H1 (cell line): ENCODE data around the gene PRKCA. TPM values are rescaled to one million over a fixed set of nuclear protein-coding genes. Genes with fewer than 3 reads are reported as not detected.

Experiments
- CTCF ChIA-PET: fragments of 300-600 bp; sonication (Branson Sonifier 250); formaldehyde crosslinking; loops from one replicate; lab custom pipeline; 2021; ENCODE audit not compliant: partially characterized antibody; lab: Charles Lee
- POLR2A ChIA-PET: fragments of 300-600 bp; sonication (Branson Sonifier 250); formaldehyde crosslinking; loops from one replicate; lab custom pipeline; 2021; ENCODE audit warnings: inconsistent platforms; ENCODE audit not compliant: partially characterized antibody; lab: Charles Lee
- DNase-seq, 2 experiments: peaks; one replicate each; pipeline versions ENCODE4 v3.0.0 to v3.0.0-alpha.2; 2010 to 2022; ENCODE audit warnings: low spot score in 2 of 2, low read depth in 1 of 2, mixed read lengths in 1 of 2
- FAIRE-seq: peaks from 2 replicates; lab custom pipeline; 2011; peaks lifted over from hg19 to GRCh38; lab: Jason Lieb, UNC
- H2AFZ ChIP-seq: 2 replicates; pipeline ENCODE4 v1.8.1; 2012; ENCODE audit warnings: low read length, inconsistent platforms
- H2AK5ac ChIP-seq: 2 replicates; pipeline ENCODE4 v1.6.1; 2013; ENCODE audit warnings: low read depth, low read length
- H2BK120ac ChIP-seq: replicated peaks from 2 replicates; pipeline ENCODE3; 2013; ENCODE audit warnings: low read depth, low read length, inconsistent platforms
- H2BK12ac ChIP-seq: 2 replicates; pipeline ENCODE4 v1.6.1; 2013; ENCODE audit warnings: low read depth, low read length
- H2BK15ac ChIP-seq: 2 replicates; pipeline ENCODE4 v1.6.1; 2013; ENCODE audit warnings: low read length
- H2BK20ac ChIP-seq: 2 replicates; pipeline ENCODE4 v1.6.1; 2013; ENCODE audit warnings: low read length
- H2BK5ac ChIP-seq: 2 replicates; pipeline ENCODE4 v1.6.1; 2013; ENCODE audit warnings: low read depth, low read length
- H3K14ac ChIP-seq: 2 replicates; pipeline ENCODE4 v1.6.1; 2013; ENCODE audit warnings: inconsistent platforms; ENCODE audit not compliant: insufficient read length
- H3K18ac ChIP-seq: 2 replicates; pipeline ENCODE4 v1.6.1; 2013; ENCODE audit warnings: low read length; ENCODE audit errors: extremely low read depth
- H3K23ac ChIP-seq: 2 replicates; pipeline ENCODE4 v1.6.1; 2013; ENCODE audit warnings: inconsistent platforms; ENCODE audit not compliant: insufficient read length
- H3K23me2 ChIP-seq: 2 replicates; pipeline ENCODE4 v1.6.1; 2013; ENCODE audit warnings: low read depth, low read length
- H3K27ac ChIP-seq: 2 replicates; pipeline ENCODE4 v1.6.1; 2011; ENCODE audit warnings: low read depth, low read length, inconsistent platforms
- H3K27me3 ChIP-seq, 4 experiments: replicated peaks in 1 of 4; 1 replicate in 1 of 4; 2 replicates in 3 of 4; pipeline versions ENCODE4 v1.6.1 to v1.8.1; 2011 to 2013; ENCODE audit warnings: low read length in 3 of 4, mild to moderate bottlenecking in 3 of 4, inconsistent platforms in 2 of 4, mixed read lengths in 2 of 4, moderate library complexity in 1 of 4; ENCODE audit not compliant: control insufficient read depth in 3 of 4, insufficient read depth in 3 of 4; ENCODE audit errors: extremely low read depth in 1 of 4
- H3K36me3 ChIP-seq, 4 experiments: 2 replicates each; pipeline versions ENCODE4 v1.6.1 to v1.8.1; 2011 to 2013; ENCODE audit warnings: mild to moderate bottlenecking in 4 of 4, low read length in 3 of 4, moderate library complexity in 2 of 4, control low read depth in 1 of 4, inconsistent platforms in 1 of 4; ENCODE audit not compliant: insufficient read depth in 4 of 4, control insufficient read depth in 2 of 4
- H3K4ac ChIP-seq: replicated peaks from 2 replicates; pipeline ENCODE3; 2013; ENCODE audit warnings: low read length, low read depth, mixed read lengths, inconsistent platforms; ENCODE audit not compliant: insufficient read length
- H3K4me1 ChIP-seq, 4 experiments: replicated peaks in 1 of 4; 1 replicate in 1 of 4; 2 replicates in 3 of 4; pipeline versions ENCODE4 v1.6.1 to v1.8.1; 2011 to 2013; ENCODE audit warnings: low read length in 3 of 4, inconsistent platforms in 2 of 4, mixed read lengths in 1 of 4; ENCODE audit not compliant: insufficient read depth in 4 of 4, control insufficient read depth in 3 of 4
- H3K4me2 ChIP-seq, 2 experiments: 2 replicates each; pipeline versions ENCODE4 v1.6.1 to v1.8.1; 2011 to 2013; ENCODE audit warnings: low read depth in 2 of 2, low read length in 2 of 2, control low read depth in 1 of 2, inconsistent platforms in 1 of 2, mild to moderate bottlenecking in 1 of 2; ENCODE audit not compliant: insufficient read depth in 1 of 2
- H3K4me3 ChIP-seq, 4 experiments: fragments of 200-600, 300-600 bp in 1 of 4; sonication (generic), shearing (Covaris generic), sonication (Bioruptor Twin) in 1 of 4; 2 replicates each; pipeline versions ENCODE4 v1.5.1 to v1.8.1; 2011 to 2016; ENCODE audit warnings: low read length in 4 of 4, low read depth in 3 of 4, control low read depth in 2 of 4, inconsistent platforms in 2 of 4, mild to moderate bottlenecking in 2 of 4, mixed read lengths in 1 of 4, moderate library complexity in 1 of 4; ENCODE audit not compliant: insufficient read depth in 2 of 4; ENCODE audit errors: extremely low read depth in 1 of 4
- H3K56ac ChIP-seq: replicated peaks from 2 replicates; pipeline ENCODE3; 2013; ENCODE audit warnings: low read depth, mild to moderate bottlenecking, mixed read lengths, low read length, inconsistent platforms; ENCODE audit not compliant: insufficient read length
- H3K79me1 ChIP-seq: 2 replicates; pipeline ENCODE4 v1.6.1; 2013; ENCODE audit warnings: low read depth, low read length, control low read depth
- H3K79me2 ChIP-seq, 2 experiments: 2 replicates each; pipeline versions ENCODE4 v1.6.1 to v1.8.1; 2012 to 2013; ENCODE audit warnings: low read length in 2 of 2, mild to moderate bottlenecking in 2 of 2, inconsistent platforms in 1 of 2; ENCODE audit not compliant: insufficient read depth in 2 of 2, control insufficient read depth in 1 of 2
- H3K9ac ChIP-seq, 4 experiments: replicated peaks in 1 of 4; 1 replicate in 1 of 4; 2 replicates in 3 of 4; pipeline versions ENCODE4 v1.6.1 to v1.8.1; 2011 to 2013; ENCODE audit warnings: low read depth in 3 of 4, low read length in 3 of 4, control low read depth in 2 of 4, mild to moderate bottlenecking in 2 of 4, moderate library complexity in 2 of 4, inconsistent platforms in 1 of 4; ENCODE audit errors: extremely low read depth in 1 of 4
- H3K9me3 ChIP-seq, 2 experiments: 2 replicates each; pipeline versions ENCODE4 v1.6.1 to v1.8.1; 2012 to 2013; ENCODE audit warnings: mild to moderate bottlenecking in 2 of 2, moderate library complexity in 2 of 2, control low read depth in 1 of 2, inconsistent platforms in 1 of 2, low read depth in 1 of 2, low read length in 1 of 2, mixed read lengths in 1 of 2; ENCODE audit not compliant: insufficient read depth in 2 of 2
- H4K20me1 ChIP-seq, 2 experiments: replicated peaks in 1 of 2; 2 replicates each; pipeline versions ENCODE3 to v1.8.1; 2011 to 2013; ENCODE audit warnings: inconsistent platforms in 2 of 2, low read length in 2 of 2, mild to moderate bottlenecking in 1 of 2; ENCODE audit not compliant: insufficient read depth in 2 of 2, control insufficient read depth in 1 of 2
- H4K5ac ChIP-seq: 2 replicates; pipeline ENCODE4 v1.6.1; 2013; ENCODE audit warnings: low read length, low read depth, mixed read lengths, inconsistent platforms; ENCODE audit not compliant: insufficient read length
- H4K8ac ChIP-seq: 2 replicates; pipeline ENCODE4 v1.8.0; 2013; ENCODE audit warnings: mild to moderate bottlenecking, moderate library complexity, low read length, inconsistent platforms; ENCODE audit not compliant: insufficient read depth; ENCODE audit errors: extremely low read depth
- H4K91ac ChIP-seq: replicated peaks from 2 replicates; pipeline ENCODE3; 2013; ENCODE audit warnings: low read length, mixed read lengths, inconsistent platforms; ENCODE audit not compliant: insufficient read length
- CTCF ChIP-seq, 3 experiments: IDR thresholded peaks; 1 replicate in 2 of 3; 2 replicates in 1 of 3; pipeline versions ENCODE4 v1.5.1 to v1.6.1; 2011; ENCODE audit warnings: low read length in 3 of 3, mild to moderate bottlenecking in 3 of 3, inconsistent platforms in 2 of 3, low read depth in 1 of 3, moderate library complexity in 1 of 3; ENCODE audit not compliant: insufficient read depth in 1 of 3; ENCODE audit errors: control extremely low read depth in 1 of 3
- EGR1 ChIP-seq: IDR thresholded peaks from 2 replicates; pipeline ENCODE4 v1.6.1; 2011; ENCODE audit warnings: low read depth, low read length, borderline replicate concordance
- FOSL1 ChIP-seq: IDR thresholded peaks from 2 replicates; pipeline ENCODE4 v1.6.1; 2011; ENCODE audit warnings: mild to moderate bottlenecking, low read depth, low read length, moderate library complexity; ENCODE audit not compliant: insufficient read depth
- HDAC2 ChIP-seq, 2 experiments: fragments of 300-600 bp in 1 of 2; sonication (generic) in 1 of 2; IDR thresholded peaks; 2 replicates each; pipeline ENCODE4 v1.6.1; 2011 to 2012; ENCODE audit warnings: low read depth in 2 of 2, low read length in 2 of 2, mild to moderate bottlenecking in 2 of 2, moderate library complexity in 2 of 2, borderline replicate concordance in 1 of 2, inconsistent platforms in 1 of 2
- MAFK ChIP-seq: IDR thresholded peaks from 2 replicates; pipeline ENCODE4 v1.6.1; 2012; ENCODE audit warnings: low read depth, mild to moderate bottlenecking, improper control_type of control experiment, low read length
- NANOG ChIP-seq: IDR thresholded peaks from 2 replicates; pipeline ENCODE4 v1.6.1; 2011; ENCODE audit warnings: low read length, low read depth, mild to moderate bottlenecking, inconsistent platforms; ENCODE audit not compliant: insufficient read depth, poor library complexity, severe bottlenecking
- RAD21 ChIP-seq, 2 experiments: IDR thresholded peaks in 1 of 2; conservative IDR thresholded peaks in 1 of 2; 2 replicates each; pipeline ENCODE4 v1.6.1; 2011; ENCODE audit warnings: low read depth in 2 of 2, low read length in 2 of 2, improper control_type of control experiment in 1 of 2, inconsistent platforms in 1 of 2, mild to moderate bottlenecking in 1 of 2, moderate library complexity in 1 of 2
- SIN3A ChIP-seq, 2 experiments: IDR thresholded peaks in 1 of 2; conservative IDR thresholded peaks in 1 of 2; 2 replicates each; pipeline ENCODE4 v1.6.1; 2011 to 2012; ENCODE audit warnings: low read length in 2 of 2, improper control_type of control experiment in 1 of 2, low read depth in 1 of 2, mild to moderate bottlenecking in 1 of 2
- SIRT6 ChIP-seq: IDR thresholded peaks from one replicate; pipeline ENCODE4 v1.7.1; 2012; ENCODE audit warnings: low read length, inconsistent platforms
- TAF1 ChIP-seq: IDR thresholded peaks from 2 replicates; pipeline ENCODE4 v1.6.1; 2011; ENCODE audit warnings: mild to moderate bottlenecking, low read depth, low read length
- TCF12 ChIP-seq: IDR thresholded peaks from 2 replicates; pipeline ENCODE4 v1.6.1; 2011; ENCODE audit warnings: low read depth, mild to moderate bottlenecking, low read length
- WGBS, 2 experiments: shearing (Covaris generic) in 1 of 2; methylation state at CpG; one replicate each; pipeline versions ENCODE4 v1.1.6 to v1.1.7; 2013 to 2015; ENCODE audit warnings: low lambda C conversion rate in 2 of 2, mixed read lengths in 2 of 2, inconsistent platforms in 1 of 2, low coverage in 1 of 2, missing lambda C conversion rate in 1 of 2; ENCODE audit not compliant: insufficient replicate concordance in 2 of 2, insufficient coverage in 1 of 2, insufficient read length in 1 of 2; ENCODE audit errors: extremely low coverage in 1 of 2, missing lambda C conversion rate in 1 of 2; 5-methylcytosine and 5-hydroxymethylcytosine counted together
- polyA plus RNA-seq, 7 experiments: library from polyadenylated mRNA; depleted of rRNA in 3 of 7; stranded (reverse) in 5 of 7; unstranded in 2 of 7; fragments of >200 nt in 5 of 7; fragments of 200-250 nt in 2 of 7; gene quantifications; 1 replicate in 5 of 7; 2 replicates in 1 of 7; 4 replicates in 1 of 7; pipeline versions ENCODE4 v1.2.1 to v1.2.3, GENCODE V29; 2011 to 2013; ENCODE audit warnings: missing spikeins in 2 of 7, mixed read lengths in 2 of 7
- total RNA-seq: library from RNA; stranded (reverse); fragmentation: NEBNext Ultra II Directional; extraction: Animal tissue kit (Norgen Biotek cat#: 25700); gene quantifications from 2 replicates; pipeline ENCODE4 v1.2.1, GENCODE V29; 2021

The PRKCA gene
- total and polyA plus RNA-seq, 2 of the 8 experiments (the other 6 are each of a cell fraction or from before 2014, with no cell fraction given), result 5.8 to 17.8 TPM

- Histone ChIP-seq H2BK20ac (no peak overlapping the region), H3K9me3 (no peaks in the 10 kb centered on the region), H3K9ac (no peak overlapping the region), H3K14ac (no peak overlapping the region), H3K4ac (no peak overlapping the region), H3K79me2 (no peaks in the 10 kb centered on the region), H2AFZ (no peak overlapping the region), H2BK5ac (no peak overlapping the region), H2AK5ac (no peak overlapping the region), H2BK12ac (peak overlapping the region; percentile 6; the same call in 1 of the 2 replicates), H4K5ac (no peak overlapping the region), H3K4me3 (no peak overlapping the region), H3K79me1 (no peaks in the 10 kb centered on the region), H3K23me2 (no peaks in the 10 kb centered on the region), H3K23ac (no peak overlapping the region), H3K36me3 (no peaks in the 10 kb centered on the region), H2BK15ac (no peak overlapping the region), H3K56ac (no peak overlapping the region), H2BK120ac (no peak overlapping the region), H3K4me2 (no peak overlapping the region), H4K20me1 (no peaks in the 10 kb centered on the region), H3K27ac (no peak overlapping the region), H4K8ac (no peak overlapping the region), H3K27me3 (no peaks in the 10 kb centered on the region), H4K91ac (no peak overlapping the region), H3K18ac (no peak overlapping the region), H3K4me1 (peaks cover 2 to 28% (median 21%) of the 10 kb centered on the region in 4 experiments)
- ChIA-PET CTCF (interaction anchor here (1.0 to 1.7 kb wide), 5 partner anchors 9 to 76 kb away, joined by 3 to 8 read pairs (median 5); no protein-coding TSS in a partner anchor), POLR2A (no interaction called here)
- FAIRE-seq, result no peak
- WGBS, 2 experiments, result 78% methylated on average over 6 of the region's 6 CpGs; no CpG with 5 or more reads in 1 of the 2 experiments
- no peak for DNase-seq
- no peak for TF ChIP-seq CTCF (IDR thresholded peaks at IDR 0.05; ENCODE audit: control extremely low read depth in 1 of 3, insufficient read depth in 1 of 3, low read depth in 1 of 3, low read length in 3 of 3)
- TF ChIP-seq SIN3A (conservative IDR thresholded peaks at IDR 0.05 in 1 of 2, IDR thresholded peaks at IDR 0.05 in 1 of 2; ENCODE audit: low read depth in 1 of 2, low read length in 2 of 2), result no peak
- no peak for TF ChIP-seq MAFK
- no peak for TF ChIP-seq TCF12
- no peak for TF ChIP-seq FOSL1
- no peak for TF ChIP-seq EGR1
- TF ChIP-seq TAF1, result no peak
- TF ChIP-seq HDAC2 (IDR thresholded peaks at IDR 0.05; ENCODE audit: borderline replicate concordance in 1 of 2, low read depth in 2 of 2, low read length in 2 of 2), result no peak
- TF ChIP-seq NANOG, result no peak
- no peak for TF ChIP-seq SIRT6
- TF ChIP-seq RAD21 (IDR thresholded peaks at IDR 0.05 in 1 of 2, conservative IDR thresholded peaks at IDR 0.05 in 1 of 2; ENCODE audit: low read depth in 2 of 2, low read length in 2 of 2), result no peak
Measured at GRCh38 chr17:66775271-66775670, 472.9 kb downstream of the PRKCA start.
